Endothelial cell of umbilical vein (primary cell): ENCODE data around the gene CNOT11. TPM values are rescaled to one million over a fixed set of nuclear protein-coding genes. Genes with fewer than 3 reads are reported as not detected.

Source experiments
- BruUV-seq: library from RNA; stranded (reverse); fragments of 400-500 nt; replicated peaks from 2 replicates; lab custom pipeline; 2021; lab: Mats Ljungman, UMichigan
- CTCF ChIA-PET: fragments of 300-600, 350-600 bp; sonication (Branson Sonifier 250); formaldehyde crosslinking; loops from one replicate; lab custom pipeline; 2021; ENCODE audit warnings: antibody characterized with exemption, inconsistent platforms; lab: Charles Lee
- POLR2A ChIA-PET: fragments of 300-600, 350-600 bp; sonication (Branson Sonifier 250); formaldehyde crosslinking; loops from one replicate; lab custom pipeline; 2021; ENCODE audit warnings: antibody characterized with exemption, inconsistent platforms; lab: Charles Lee
- DNase-seq: peaks from one replicate; pipeline ENCODE4 v3.0.0-alpha.2; 2011; ENCODE audit warnings: low read depth, low spot score
- FAIRE-seq: peaks from 2 replicates; lab custom pipeline; 2011; peaks lifted over from hg19 to GRCh38; lab: Jason Lieb, UNC
- H2AFZ ChIP-seq: 2 replicates; pipeline ENCODE4 v1.6.0; 2012; ENCODE audit warnings: low read depth, low read length, control low read depth, inconsistent platforms
- H3K27ac ChIP-seq: 2 replicates; pipeline ENCODE4 v1.5.1; 2011; ENCODE audit warnings: low read depth, mild to moderate bottlenecking, control low read depth, low read length, moderate library complexity; ENCODE audit not compliant: insufficient read depth
- H3K27me3 ChIP-seq, 2 experiments: 2 replicates each; pipeline versions ENCODE4 v1.6.0 to v1.6.1; 2011; ENCODE audit warnings: low read length in 2 of 2, mixed read lengths in 1 of 2; ENCODE audit not compliant: control insufficient read depth in 2 of 2, insufficient read depth in 2 of 2
- H3K36me3 ChIP-seq, 2 experiments: 2 replicates in 1 of 2; 3 replicates in 1 of 2; pipeline ENCODE4 v1.5.1; 2011; ENCODE audit warnings: low read length in 2 of 2, mild to moderate bottlenecking in 1 of 2, moderate library complexity in 1 of 2; ENCODE audit not compliant: control insufficient read depth in 2 of 2, insufficient read depth in 2 of 2; ENCODE audit errors: extremely low read depth in 1 of 2
- H3K4me1 ChIP-seq: 3 replicates; pipeline ENCODE4 v1.5.1; 2011; ENCODE audit warnings: mild to moderate bottlenecking, low read length; ENCODE audit not compliant: control insufficient read depth, insufficient read depth; ENCODE audit errors: extremely low read depth
- H3K4me2 ChIP-seq: 2 replicates; pipeline ENCODE4 v1.6.1; 2011; ENCODE audit warnings: low read length, control low read depth, mixed read lengths; ENCODE audit not compliant: insufficient read depth
- H3K4me3 ChIP-seq, 3 experiments: fragments of 200-600 bp in 1 of 3; sonication (generic), shearing (Covaris generic) in 1 of 3; replicated peaks in 1 of 3; 2 replicates each; pipeline ENCODE4 v1.5.1; 2011 to 2016; ENCODE audit warnings: control low read depth in 3 of 3, low read length in 3 of 3, mild to moderate bottlenecking in 2 of 3, inconsistent platforms in 1 of 3, low read depth in 1 of 3, moderate library complexity in 1 of 3; ENCODE audit not compliant: insufficient read depth in 1 of 3
- H3K79me2 ChIP-seq: 2 replicates; pipeline ENCODE4 v1.6.0; 2012; ENCODE audit warnings: low read length, inconsistent platforms; ENCODE audit not compliant: control insufficient read depth, insufficient read depth
- H3K9ac ChIP-seq: replicated peaks from 2 replicates; pipeline ENCODE3; 2011; ENCODE audit warnings: low read length, control low read depth; ENCODE audit not compliant: insufficient read depth; ENCODE audit errors: extremely low read depth
- H3K9me1 ChIP-seq: replicated peaks from 3 replicates; pipeline ENCODE4 v1.6.0; 2011; ENCODE audit warnings: mild to moderate bottlenecking, low read length; ENCODE audit not compliant: control insufficient read depth, insufficient read depth; ENCODE audit errors: extremely low read depth
- H3K9me3 ChIP-seq: replicated peaks from 2 replicates; pipeline ENCODE4 v1.5.1; 2012; ENCODE audit warnings: low read length, inconsistent platforms; ENCODE audit not compliant: control insufficient read depth, insufficient read depth
- H4K20me1 ChIP-seq: replicated peaks from 2 replicates; pipeline ENCODE3; 2011; ENCODE audit warnings: mild to moderate bottlenecking, low read length; ENCODE audit not compliant: control insufficient read depth, insufficient read depth; ENCODE audit errors: extremely low read depth
- CTCF ChIP-seq, 2 donors: IDR thresholded peaks; 1 replicate in 1 of 2; 2 replicates in 1 of 2; pipeline ENCODE4 v1.5.1; 2011; ENCODE audit warnings: low read length in 2 of 2, mild to moderate bottlenecking in 2 of 2, moderate library complexity in 2 of 2, control low read depth in 1 of 2, inconsistent platforms in 1 of 2, low read depth in 1 of 2; ENCODE audit not compliant: insufficient read depth in 1 of 2; ENCODE audit errors: extremely low read depth in 1 of 2
- EZH2 ChIP-seq: IDR thresholded peaks from 2 replicates; pipeline ENCODE4 v1.6.1; 2012; ENCODE audit warnings: borderline replicate concordance, low read depth, mild to moderate bottlenecking, moderate library complexity, low read length, inconsistent platforms; ENCODE audit not compliant: severe bottlenecking
- FOS ChIP-seq: IDR thresholded peaks from 2 replicates; pipeline ENCODE4 v1.6.1; 2011; ENCODE audit warnings: mild to moderate bottlenecking, low read length, moderate library complexity, borderline replicate concordance; ENCODE audit not compliant: insufficient read depth
- GATA2 ChIP-seq: IDR thresholded peaks from 2 replicates; pipeline ENCODE4 v1.7.0; 2011; ENCODE audit warnings: low read depth, mild to moderate bottlenecking, moderate library complexity, mixed read lengths, low read length; ENCODE audit not compliant: insufficient read length, insufficient read depth
- JUN ChIP-seq: IDR thresholded peaks from 2 replicates; pipeline ENCODE4 v1.6.1; 2011; ENCODE audit warnings: borderline replicate concordance, low read depth; ENCODE audit not compliant: insufficient read length, insufficient read depth
- MYC ChIP-seq: IDR thresholded peaks from one replicate; pipeline ENCODE4 v1.6.1; 2011; ENCODE audit warnings: mild to moderate bottlenecking, low read depth, low read length
- POLR2A ChIP-seq: IDR thresholded peaks from 2 replicates; pipeline ENCODE4 v1.6.1; 2012; ENCODE audit warnings: low read depth, mild to moderate bottlenecking, control low read depth, low read length
- POLR2AphosphoS5 ChIP-seq: IDR thresholded peaks from 2 replicates; pipeline ENCODE4 v1.6.1; 2012; ENCODE audit warnings: low read depth, mild to moderate bottlenecking, control low read depth, low read length, moderate library complexity; ENCODE audit not compliant: insufficient read depth
- dilution Hi-C: fragments of 300-500 bp; cut with MboI; formaldehyde crosslinking; loops from one replicate; pipeline ENCODE4 v1.15.0; 2019; ENCODE audit warnings: low sequenced_read_pairs; ENCODE audit not compliant: extremely low pct_ligation_motif_present
- intact Hi-C: fragments of 100-400 bp; cut with micrococcal nuclease; formaldehyde crosslinking; loops from one replicate; pipeline ENCODE4 v1.10.0; 2022
- polyA plus RNA-seq, 4 experiments: library from polyadenylated mRNA; depleted of rRNA in 3 of 4; stranded (reverse) in 3 of 4; unstranded in 1 of 4; fragments of >200 nt; gene quantifications; 2 replicates each; pipeline versions ENCODE4 v1.2.1 to v1.2.3, GENCODE V29; 2011 to 2012; ENCODE audit warnings: missing spikeins in 1 of 4
- total RNA-seq: library from RNA; stranded (reverse); gene quantifications from 2 replicates; pipeline ENCODE4 v1.2.3, GENCODE V29; 2021
- TF ChIP-seq, protein P1 (sequence below): IDR thresholded peaks from 2 replicates; pipeline ENCODE4 v1.6.1; 2011; ENCODE audit not compliant: insufficient read depth, insufficient read length

CNOT11 gene
- total and polyA plus RNA-seq, 2 donors (not counting 3 experiments of a cell fraction or from before 2014, with no cell fraction given), result 40.5 to 44.3 TPM

- CTCF ChIA-PET, result interaction anchor here (1.3 to 2.9 kb wide), 2 partner anchors 37 to 82 kb away, joined by 3 to 17 read pairs; no protein-coding TSS in a partner anchor
- H3K27me3 ChIP-seq, result no peaks in the 10 kb centered on the region
- H3K4me3 ChIP-seq, result peak overlapping the region in 1 of 3 experiments; percentile 84
- POLR2A ChIA-PET, result no interaction called here
- H4K20me1 ChIP-seq, result peaks cover 6% of the 10 kb centered on the region
- H3K36me3 ChIP-seq, result no peaks in the 10 kb centered on the region
- H3K4me1 ChIP-seq, result peaks cover 23% of the 10 kb centered on the region
- TF ChIP-seq POLR2AphosphoS5, result no peak
- TF ChIP-seq CTCF (IDR thresholded peaks at IDR 0.05; ENCODE audit: extremely low read depth in 1 of 2, insufficient read depth in 1 of 2, low read depth in 1 of 2, low read length in 2 of 2), result no peak
- TF ChIP-seq EZH2, result no peak
- TF ChIP-seq GATA2, result no peak
- no peak for TF ChIP-seq JUN
- TF ChIP-seq, protein P1, sequence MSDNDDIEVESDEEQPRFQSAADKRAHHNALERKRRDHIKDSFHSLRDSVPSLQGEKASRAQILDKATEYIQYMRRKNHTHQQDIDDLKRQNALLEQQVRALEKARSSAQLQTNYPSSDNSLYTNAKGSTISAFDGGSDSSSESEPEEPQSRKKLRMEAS, result no peak
- no peak for TF ChIP-seq POLR2A
- TF ChIP-seq MYC, result no peak
- no peak for TF ChIP-seq FOS
- no peak overlapping the region for H2AFZ ChIP-seq
- intact Hi-C loops (loop anchor here (1.0 kb wide), 1 partner anchor 8 kb away; no protein-coding TSS in a partner anchor), dilution Hi-C loops (no loop called here)
- H3K27ac ChIP-seq, result peak overlapping the region; percentile 34
- H3K9me3 ChIP-seq, result no peaks in the 10 kb centered on the region
- DNase-seq, result no peak
- no peak overlapping the region for H3K9ac ChIP-seq
- peaks cover 86% of the 10 kb centered on the region for H3K79me2 ChIP-seq
- FAIRE-seq, result no peak
- H3K9me1 ChIP-seq, result no peaks in the 10 kb centered on the region
- H3K4me2 ChIP-seq, result peak overlapping the region; percentile 94
- no TSS peak for BruUV-seq
Observed at GRCh38 chr2:101305035-101305434, 52.3 kb downstream of the CNOT11 start.
